GM23248 (cell line): Measurements from ENCODE around the gene INPP5D. TPM values are rescaled to one million over a fixed set of nuclear protein-coding genes. Genes with fewer than 3 reads are reported as not detected.
"Not testable (repeated sequence)": the region's sequence is repeated elsewhere in the genome, so short reads cannot be mapped to it uniquely, and the experiment has no call there.

Source experiments
- DNase-seq: peaks from one replicate; pipeline ENCODE4 v3.0.0-alpha.2; 2015
- H2AFZ ChIP-seq: fragments of 200-600 bp; sonication (generic); 2 replicates; pipeline ENCODE4 v1.6.1; 2016; ENCODE audit warnings: antibody characterized with exemption
- H3F3A ChIP-seq: fragments of 200-600 bp; sonication (generic); 2 replicates; pipeline ENCODE4 v1.6.1; 2016; ENCODE audit warnings: mild to moderate bottlenecking, antibody characterized with exemption, mixed run types; ENCODE audit not compliant: insufficient read depth
- H3K27ac ChIP-seq: fragments of 200-600 bp; sonication (generic); 2 replicates; pipeline ENCODE4 v1.5.1; 2016; ENCODE audit warnings: mild to moderate bottlenecking
- H3K27me3 ChIP-seq: fragments of 200-600 bp; sonication (generic); replicated peaks from 2 replicates; pipeline ENCODE4 v1.6.1; 2016; ENCODE audit warnings: mild to moderate bottlenecking; ENCODE audit not compliant: insufficient read depth
- H3K36me3 ChIP-seq: fragments of 200-600 bp; sonication (generic); 2 replicates; pipeline ENCODE4 v1.6.1; 2016; ENCODE audit warnings: low read depth, mild to moderate bottlenecking
- H3K4me1 ChIP-seq: fragments of 200-600 bp; sonication (generic); 2 replicates; pipeline ENCODE4 v1.6.1; 2016; ENCODE audit warnings: mild to moderate bottlenecking; ENCODE audit not compliant: insufficient read depth
- H3K4me2 ChIP-seq: fragments of 200-600 bp; sonication (generic); one replicate; pipeline ENCODE4 v1.6.1; 2016; ENCODE audit warnings: mild to moderate bottlenecking; ENCODE audit not compliant: unreplicated experiment
- H3K4me3 ChIP-seq: fragments of 200-600 bp; sonication (generic); 2 replicates; pipeline ENCODE4 v1.5.1; 2016; ENCODE audit warnings: mild to moderate bottlenecking
- H3K79me2 ChIP-seq: fragments of 200-600 bp; sonication (generic); 2 replicates; pipeline ENCODE4 v1.6.1; 2016; ENCODE audit warnings: mild to moderate bottlenecking; ENCODE audit not compliant: insufficient read depth
- H3K9ac ChIP-seq: fragments of 200-600 bp; sonication (generic); 2 replicates; pipeline ENCODE4 v1.6.1; 2016; ENCODE audit warnings: mild to moderate bottlenecking
- H3K9me2 ChIP-seq: fragments of 200-600 bp; sonication (generic); 2 replicates; pipeline ENCODE4 v1.6.1; 2016; ENCODE audit warnings: mixed run types, mild to moderate bottlenecking, moderate library complexity; ENCODE audit not compliant: insufficient read depth
- H3K9me3 ChIP-seq: fragments of 200-600 bp; sonication (generic); one replicate; pipeline ENCODE4 v1.6.1; 2017; ENCODE audit warnings: low read depth
- H4K20me1 ChIP-seq: fragments of 200-600 bp; sonication (generic); 2 replicates; pipeline ENCODE4 v1.6.0; 2016; ENCODE audit not compliant: insufficient read depth
- EZH2 ChIP-seq: fragments of 200-600 bp; sonication (generic); IDR thresholded peaks from 2 replicates; pipeline ENCODE4 v1.6.1; 2018; ENCODE audit warnings: antibody characterized with exemption, mild to moderate bottlenecking; ENCODE audit not compliant: insufficient read depth, poor library complexity, severe bottlenecking
- EZH2phosphoT487 ChIP-seq: fragments of 200-600 bp; sonication (generic); IDR thresholded peaks from 2 replicates; pipeline ENCODE4 v1.6.1; 2018; ENCODE audit warnings: antibody characterized with exemption, moderate library complexity, mild to moderate bottlenecking, low read depth; ENCODE audit not compliant: insufficient read depth
- WGBS, 2 experiments: methylation state at CpG; one replicate each; pipeline ENCODE4 v1.1.6; 2015 to 2017; ENCODE audit warnings: low lambda C conversion rate in 2 of 2, low coverage in 1 of 2; ENCODE audit errors: missing lambda C conversion rate in 2 of 2; 5-methylcytosine and 5-hydroxymethylcytosine counted together
- in situ Hi-C: fragments of 300-500 bp; cut with MboI; formaldehyde crosslinking; loops from 2 replicates; pipeline ENCODE4 v1.15.0; 2020
- polyA plus RNA-seq: library from polyadenylated mRNA; unstranded; fragments of >200 nt; fragmentation: Nextera tagmentation; extraction: Ambion mirVana; gene quantifications from 2 replicates; pipeline ENCODE4 v1.2.1, GENCODE V29; 2016
- total RNA-seq: library from RNA; depleted of rRNA; stranded (reverse); fragments of >200 nt; shearing (Covaris generic); gene quantifications from 2 replicates; pipeline ENCODE4 v1.2.3, GENCODE V29; 2014

The INPP5D gene
- total and polyA plus RNA-seq, 2 experiments from 2014 or later: 0.23 TPM; not detected in 1

GRCh38 chr2:233193738-233194137 is 133.6 kb downstream of the INPP5D start:
- in situ Hi-C loops: no loop called here
- H3K9ac ChIP-seq: no peak overlapping the region
- 47 to 52% methylated on average over 11 of the region's 11 CpGs for WGBS, 2 experiments
- no peak for DNase-seq
- no peaks in the 10 kb centered on the region for H3K9me3 ChIP-seq
- H2AFZ ChIP-seq: no peak overlapping the region
- H3K27ac ChIP-seq: no peak overlapping the region
- H3K9me2 ChIP-seq: no peaks in the 10 kb centered on the region
- TF ChIP-seq EZH2phosphoT487: no peak
- no peak for TF ChIP-seq EZH2
- H3K4me1 ChIP-seq: no peaks in the 10 kb centered on the region
- H3K36me3 ChIP-seq: no peaks in the 10 kb centered on the region
- H4K20me1 ChIP-seq: no peaks in the 10 kb centered on the region
- peaks cover 16% of the 10 kb centered on the region for H3K27me3 ChIP-seq
- no peak overlapping the region for H3K4me2 ChIP-seq
- H3F3A ChIP-seq: no peaks in the 10 kb centered on the region
- H3K79me2 ChIP-seq: no peaks in the 10 kb centered on the region
- no peak overlapping the region for H3K4me3 ChIP-seq

GRCh38 chr2:233195027-233195426 is 134.9 kb downstream of the INPP5D start:
- no peak overlapping the region for H3K4me3 ChIP-seq
- no peaks in the 10 kb centered on the region for H3K9me3 ChIP-seq
- no peaks in the 10 kb centered on the region for H3K9me2 ChIP-seq
- DNase-seq: no peak
- 59 to 70% methylated on average over 5 of the region's 5 CpGs for WGBS, 2 experiments
- no peaks in the 10 kb centered on the region for H3K79me2 ChIP-seq
- no peak overlapping the region for H3K9ac ChIP-seq
- no peak overlapping the region for H2AFZ ChIP-seq
- H3K36me3 ChIP-seq: no peaks in the 10 kb centered on the region
- H3K27me3 ChIP-seq: peaks cover 16% of the 10 kb centered on the region
- H3K4me1 ChIP-seq: no peaks in the 10 kb centered on the region
- no peak overlapping the region for H3K27ac ChIP-seq
- H4K20me1 ChIP-seq: no peaks in the 10 kb centered on the region
- TF ChIP-seq EZH2phosphoT487: no peak
- no peak for TF ChIP-seq EZH2
- no peak overlapping the region for H3K4me2 ChIP-seq
- no peaks in the 10 kb centered on the region for H3F3A ChIP-seq
- in situ Hi-C loops: no loop called here

- Histone ChIP-seq H3K27me3 (peaks cover 15% of the 10 kb centered on the region), H4K20me1 (no peaks in the 10 kb centered on the region), H3F3A (no peaks in the 10 kb centered on the region), H3K4me2 (no peak overlapping the region), H3K9me2 (no peaks in the 10 kb centered on the region), H3K79me2 (no peaks in the 10 kb centered on the region), H3K4me3 (no peak overlapping the region), H2AFZ (no peak overlapping the region), H3K27ac (no peak overlapping the region), H3K36me3 (no peaks in the 10 kb centered on the region), H3K9ac (no peak overlapping the region), H3K4me1 (no peaks in the 10 kb centered on the region), H3K9me3 (no peaks in the 10 kb centered on the region)
- in situ Hi-C loops: no loop called here
- 49 to 56% methylated on average over 6 of the region's 6 CpGs for WGBS, 2 experiments
- DNase-seq: no peak
- TF ChIP-seq EZH2 (no peak), EZH2phosphoT487 (no peak)
Observed at GRCh38 chr2:233197022-233197421, 136.9 kb downstream of the INPP5D start.

DNA sequence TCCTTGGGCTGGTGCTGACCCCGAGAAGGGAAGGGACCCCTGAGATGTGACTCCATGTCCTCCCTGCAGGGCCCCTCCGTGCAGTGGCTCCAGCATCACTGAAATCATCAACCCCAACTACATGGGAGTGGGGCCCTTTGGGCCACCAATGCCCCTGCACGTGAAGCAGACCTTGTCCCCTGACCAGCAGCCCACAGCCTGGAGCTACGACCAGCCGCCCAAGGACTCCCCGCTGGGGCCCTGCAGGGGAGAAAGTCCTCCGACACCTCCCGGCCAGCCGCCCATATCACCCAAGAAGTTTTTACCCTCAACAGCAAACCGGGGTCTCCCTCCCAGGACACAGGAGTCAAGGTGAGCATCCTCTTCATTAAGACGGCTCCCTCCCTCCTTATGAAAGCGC is 137.9 kb downstream of the INPP5D start:
- Histone ChIP-seq H3K36me3 (no peaks in the 10 kb centered on the region), H4K20me1 (no peaks in the 10 kb centered on the region), H3K4me1 (no peaks in the 10 kb centered on the region), H2AFZ (no peak overlapping the region), H3F3A (no peaks in the 10 kb centered on the region), H3K79me2 (no peaks in the 10 kb centered on the region), H3K9me3 (no peaks in the 10 kb centered on the region), H3K9ac (no peak overlapping the region), H3K27ac (no peak overlapping the region), H3K4me3 (no peak overlapping the region), H3K9me2 (no peaks in the 10 kb centered on the region), H3K27me3 (peaks cover 7% of the 10 kb centered on the region; the same call in 1 of the 2 replicates), H3K4me2 (no peak overlapping the region)
- 48 to 54% methylated on average over 12 of the region's 12 CpGs for WGBS, 2 experiments
- no peak for DNase-seq
- in situ Hi-C loops: no loop called here
- no peak for TF ChIP-seq EZH2phosphoT487
- TF ChIP-seq EZH2: no peak

DNA sequence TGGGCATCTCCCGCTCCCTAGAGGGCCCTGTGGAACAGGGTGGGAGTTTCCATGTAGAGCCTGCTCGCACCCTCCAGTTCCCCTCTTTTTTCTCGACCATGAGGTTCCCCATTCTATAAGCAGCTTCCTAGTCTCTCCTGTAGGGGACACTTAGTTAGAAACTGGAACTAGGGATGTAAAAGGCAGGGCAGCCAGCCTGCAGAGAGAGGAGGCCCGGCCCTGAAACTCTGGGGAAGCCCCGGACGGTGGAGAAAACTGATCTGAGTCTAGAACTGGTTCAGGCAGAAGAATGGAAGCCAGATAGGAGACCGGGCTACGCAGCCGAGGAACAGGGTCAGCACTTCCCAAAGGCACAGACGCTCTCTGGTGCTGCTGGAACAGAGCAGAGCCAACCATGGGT is 139.7 kb downstream of the INPP5D start:
- DNase-seq: no peak
- Histone ChIP-seq H3K4me2 (no peak overlapping the region), H2AFZ (no peak overlapping the region), H3K9ac (no peak overlapping the region), H3K36me3 (no peaks in the 10 kb centered on the region), H3K4me1 (no peaks in the 10 kb centered on the region), H3F3A (no peaks in the 10 kb centered on the region), H3K27me3 (peaks cover 7% of the 10 kb centered on the region; the same call in 1 of the 2 replicates), H3K79me2 (no peaks in the 10 kb centered on the region), H3K4me3 (no peak overlapping the region), H3K27ac (no peak overlapping the region), H4K20me1 (no peaks in the 10 kb centered on the region), H3K9me3 (no peaks in the 10 kb centered on the region), H3K9me2 (no peaks in the 10 kb centered on the region)
- in situ Hi-C loops: no loop called here
- TF ChIP-seq EZH2phosphoT487: no peak
- no peak for TF ChIP-seq EZH2
- WGBS, 2 experiments: 61 to 70% methylated on average over 10 of the region's 10 CpGs

DNA sequence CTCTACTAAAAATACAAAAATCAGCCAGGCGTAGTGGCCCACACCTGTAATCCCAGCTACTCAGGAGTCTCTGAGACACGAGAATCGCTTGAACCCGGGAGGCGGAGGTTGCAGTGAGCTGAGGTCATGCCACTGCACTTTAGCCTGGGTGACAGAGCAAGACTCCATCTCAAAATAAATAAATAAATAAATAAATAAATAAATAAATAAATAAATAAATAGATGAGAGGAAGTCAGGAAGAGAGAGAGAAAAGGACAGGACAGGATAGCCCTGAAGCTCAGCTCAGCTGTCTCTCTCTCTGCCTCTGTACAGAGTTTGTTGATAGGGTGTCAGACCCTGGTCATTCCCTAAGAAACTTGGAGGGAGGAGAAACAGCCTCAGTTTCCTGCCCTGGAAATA is 140.6 kb downstream of the INPP5D start:
- H3K27ac ChIP-seq, H3K4me2 ChIP-seq, H3K9me3 ChIP-seq, H3K4me1 ChIP-seq, H3K9ac ChIP-seq, H4K20me1 ChIP-seq, H2AFZ ChIP-seq, in situ Hi-C loops, H3K36me3 ChIP-seq, H3F3A ChIP-seq, H3K9me2 ChIP-seq, H3K4me3 ChIP-seq, H3K27me3 ChIP-seq, DNase-seq, H3K79me2 ChIP-seq: not testable (repeated sequence)
- WGBS, 2 experiments: 87 to 89% methylated on average over 5 of the region's 5 CpGs
